CD4-positive, alpha-beta T cell treated with Interleukin-12 subunit alpha and Interleukin-12 subunit beta, for 1 hour (primary cell): ENCODE measurements around the gene GRIK4.
"Not testable (repeated sequence)": the region's sequence is repeated elsewhere in the genome, so short reads cannot be mapped to it uniquely, and the experiment has no call there.

Experiments
- DNase-seq: peaks from one replicate; pipeline ENCODE4 v3.0.0-alpha.2; 2020

The GRIK4 gene

DNA sequence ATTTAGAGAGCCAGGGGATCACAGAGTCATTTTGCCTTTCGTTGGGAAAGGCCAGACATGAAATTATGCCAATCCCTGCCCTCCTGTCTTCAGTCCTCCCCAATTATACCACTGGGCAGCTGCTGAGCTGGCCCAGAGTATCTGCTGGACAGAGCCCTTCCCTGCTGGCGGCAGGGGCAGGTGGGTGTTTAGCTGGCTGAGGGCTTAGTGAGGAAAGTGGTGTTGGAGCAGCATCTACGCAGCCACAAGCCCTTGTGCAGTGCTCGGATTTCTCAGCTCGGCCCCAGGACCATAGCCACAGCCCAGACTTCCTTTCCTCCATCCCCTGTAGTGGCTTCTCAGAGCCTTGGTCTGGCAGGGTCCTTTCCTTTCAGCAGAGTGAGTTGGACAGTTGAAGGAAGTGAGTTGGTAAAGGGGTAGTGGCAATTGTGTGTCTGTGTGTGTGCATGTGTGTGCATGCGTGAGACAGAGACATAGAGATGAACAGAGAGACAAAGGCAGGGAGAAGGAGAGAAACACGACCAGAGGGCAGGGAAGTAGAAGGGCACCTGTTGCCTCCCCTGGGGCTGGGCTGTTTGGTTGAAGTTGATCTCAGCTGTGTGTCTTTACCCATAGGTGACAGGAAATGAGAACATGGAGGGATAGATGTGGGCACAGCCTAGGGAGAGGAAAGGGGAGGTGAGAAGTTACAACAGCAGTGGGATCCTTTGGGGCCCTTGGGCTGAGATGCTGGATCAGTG lies 66.2 kb downstream of the GRIK4 start:
- DNase-seq: no peak

DNA sequence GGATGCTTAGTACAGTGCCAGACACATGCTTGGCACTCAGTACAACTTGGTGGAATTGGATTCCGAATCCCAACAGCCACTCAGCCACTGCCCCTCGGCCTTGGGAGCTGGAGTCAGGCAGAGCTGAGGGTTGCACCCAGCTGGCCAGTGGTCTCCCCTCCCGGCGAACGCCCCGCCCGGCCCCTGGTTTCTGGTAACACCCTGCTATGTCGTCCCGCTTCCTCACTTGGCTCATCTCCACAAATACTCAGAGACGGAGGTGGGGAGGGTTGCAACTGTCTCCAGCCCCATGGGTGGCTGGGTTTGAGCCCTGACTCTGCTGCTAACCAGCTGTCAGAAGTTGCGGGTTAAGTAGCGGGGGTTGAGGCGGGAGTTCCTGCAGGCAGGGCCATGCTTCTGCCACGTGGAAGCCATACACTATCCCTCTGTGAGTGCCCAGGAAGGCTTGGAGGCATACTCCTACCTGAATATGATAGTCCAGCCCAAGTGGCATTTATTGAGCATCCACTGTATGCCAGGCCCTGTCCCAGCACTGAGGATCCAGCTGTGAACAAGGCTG lies 67.1 kb downstream of the GRIK4 start:
- no peak for DNase-seq

DNA sequence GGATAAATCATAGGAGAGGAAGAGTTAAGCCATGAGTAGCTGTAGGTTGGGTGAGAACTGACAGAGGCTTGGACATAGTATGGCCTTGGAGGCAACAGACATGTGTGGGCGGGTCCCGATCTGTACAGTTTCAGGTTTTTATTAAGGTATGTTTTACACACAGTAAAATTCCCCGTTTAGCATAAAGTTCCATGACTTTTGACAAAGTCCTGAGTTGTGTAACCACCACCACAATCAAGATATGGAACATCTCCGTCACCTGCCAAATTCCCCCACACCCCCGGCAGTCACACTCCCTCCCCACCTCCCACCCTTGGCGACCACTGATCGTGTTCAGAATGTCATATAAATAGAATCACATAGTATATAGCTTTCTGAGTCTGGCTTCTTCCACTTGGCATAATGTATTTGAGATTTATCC lies 68.1 kb downstream of the GRIK4 start:
- DNase-seq: no peak

DNA sequence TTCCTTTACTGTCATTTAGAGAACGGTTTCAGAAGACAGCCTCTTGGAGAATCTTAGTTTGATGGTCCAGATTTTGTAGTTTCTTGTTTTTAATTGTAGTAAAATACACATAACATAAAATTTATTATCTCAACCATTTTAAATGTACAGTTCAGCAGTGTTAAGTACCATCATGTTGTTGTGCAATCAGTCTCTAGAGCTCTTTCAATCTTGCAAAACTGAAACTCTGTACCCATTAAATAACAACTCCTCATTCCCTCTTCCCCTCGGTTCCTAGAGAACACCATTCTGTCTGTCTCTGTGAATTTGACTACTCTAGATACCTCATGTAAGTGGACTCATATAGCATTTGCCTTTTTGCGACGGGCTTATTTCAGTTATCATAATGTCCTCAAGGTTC lies 69.8 kb downstream of the GRIK4 start:
- no peak for DNase-seq

DNA sequence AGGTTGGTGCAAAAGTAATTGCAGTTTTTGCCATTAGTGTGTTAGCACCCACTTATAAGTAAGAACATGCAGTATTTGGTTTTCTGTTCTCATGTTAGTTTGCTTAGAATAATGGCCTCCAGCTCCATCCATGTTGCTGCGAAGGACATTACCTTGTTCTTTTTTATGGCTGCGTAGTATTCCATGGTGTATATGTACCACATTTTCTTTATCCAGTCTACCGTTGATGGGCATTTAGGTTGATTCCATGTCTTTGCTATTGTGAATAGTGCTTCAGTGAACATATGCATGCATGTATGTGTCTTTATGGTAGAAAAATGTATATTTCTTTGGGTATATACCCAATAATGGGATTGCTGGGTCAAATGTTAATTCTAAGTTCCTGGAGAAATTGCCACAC lies 71.0 kb downstream of the GRIK4 start:
- DNase-seq: not testable (repeated sequence)

DNA sequence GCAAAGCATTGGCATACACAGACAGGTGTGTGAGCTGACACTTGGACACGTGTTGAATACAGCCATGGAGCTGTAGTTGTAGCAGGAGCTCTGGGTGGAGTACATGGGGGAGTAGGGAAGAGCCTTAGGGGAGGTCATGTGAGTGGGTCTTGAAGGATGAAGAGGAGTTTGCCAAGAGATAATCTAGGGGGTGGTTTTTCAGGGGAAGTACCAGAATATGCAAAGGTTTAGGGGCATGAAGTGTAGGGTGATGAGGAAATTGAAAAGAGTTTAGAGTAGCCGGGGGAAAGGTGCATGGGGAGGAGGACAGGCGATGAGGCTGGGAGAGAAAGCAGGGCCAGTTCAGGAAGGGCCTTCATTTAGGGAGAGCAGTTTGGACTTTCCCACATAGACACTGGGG lies 74.5 kb downstream of the GRIK4 start:
- DNase-seq: no peak

DNA sequence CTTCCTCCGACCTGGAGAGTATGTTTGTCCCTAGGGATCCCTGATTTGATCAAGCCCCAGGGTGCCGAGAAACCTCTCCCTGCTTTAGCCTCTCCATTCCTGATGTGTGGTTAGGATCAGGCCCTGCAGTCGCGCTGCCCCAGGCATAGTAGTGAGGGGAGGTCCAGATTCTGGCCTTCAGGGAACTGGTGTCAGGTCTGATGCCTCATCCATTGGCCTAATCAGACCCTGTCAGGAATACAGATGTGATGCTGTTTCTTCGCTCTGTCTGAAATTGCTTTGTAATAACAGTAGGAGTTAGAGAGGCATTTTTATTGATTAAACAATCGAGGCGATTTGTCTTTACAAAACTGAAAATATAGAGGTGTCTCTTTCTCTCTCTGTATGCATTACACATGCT lies 75.2 kb downstream of the GRIK4 start:
- no peak for DNase-seq

DNA sequence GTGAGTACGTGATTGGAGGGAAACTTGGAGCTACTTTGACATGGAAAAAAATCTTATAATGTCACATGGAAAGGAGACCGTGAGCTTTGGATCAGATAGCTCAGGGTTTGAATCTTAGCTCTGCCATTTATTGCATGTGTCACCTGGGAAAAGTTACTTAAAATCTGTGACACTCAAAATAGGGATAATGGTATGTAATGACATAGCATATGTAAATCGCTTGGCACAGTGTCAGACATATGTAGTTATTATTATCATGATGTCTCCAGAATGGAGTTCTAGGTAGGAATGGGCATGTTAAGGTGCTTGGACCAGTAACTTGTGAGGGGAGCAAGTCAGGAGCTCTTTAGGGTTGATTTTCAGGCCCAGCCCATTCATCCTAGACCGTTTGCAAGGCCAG lies 75.8 kb downstream of the GRIK4 start:
- DNase-seq: no peak

DNA sequence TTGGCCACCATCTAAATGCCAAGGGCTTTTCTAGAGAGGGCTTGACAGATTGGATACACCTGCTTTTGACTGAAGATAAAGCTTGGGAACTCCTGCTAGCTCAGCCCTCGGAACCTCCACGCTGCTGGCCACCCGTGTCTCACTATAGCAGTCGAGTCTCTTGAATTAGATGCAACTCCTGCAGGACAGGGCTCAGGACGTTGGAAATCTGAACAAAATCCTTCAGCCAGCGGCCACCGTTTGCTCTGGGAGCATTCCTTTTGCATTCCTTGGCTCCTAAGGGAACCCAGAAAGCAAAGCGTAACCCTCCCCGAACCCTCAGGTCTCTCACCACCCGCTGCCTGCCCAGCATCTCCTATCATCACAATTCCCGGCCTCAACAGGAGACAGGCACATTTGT lies 77.8 kb downstream of the GRIK4 start:
- DNase-seq: no peak

DNA sequence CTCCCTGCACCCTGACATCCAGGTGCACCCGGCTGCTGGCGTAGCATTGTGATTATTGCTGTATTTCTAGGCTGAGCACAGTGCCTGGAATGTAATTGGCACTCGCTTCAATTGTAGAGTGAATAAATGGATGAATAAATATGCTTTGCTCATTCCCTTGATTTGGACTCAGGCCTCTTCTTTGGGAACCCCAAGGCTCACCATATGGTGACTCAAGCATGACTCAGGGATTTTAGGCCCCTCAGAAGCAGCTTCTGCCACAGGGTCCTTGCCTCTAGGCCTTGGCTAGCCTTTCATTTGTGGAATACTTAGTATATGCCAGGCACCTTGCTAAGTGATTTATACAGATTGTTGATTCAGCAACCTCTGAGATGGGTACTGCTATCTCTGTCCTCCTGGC lies 78.9 kb downstream of the GRIK4 start:
- DNase-seq: no peak

DNA sequence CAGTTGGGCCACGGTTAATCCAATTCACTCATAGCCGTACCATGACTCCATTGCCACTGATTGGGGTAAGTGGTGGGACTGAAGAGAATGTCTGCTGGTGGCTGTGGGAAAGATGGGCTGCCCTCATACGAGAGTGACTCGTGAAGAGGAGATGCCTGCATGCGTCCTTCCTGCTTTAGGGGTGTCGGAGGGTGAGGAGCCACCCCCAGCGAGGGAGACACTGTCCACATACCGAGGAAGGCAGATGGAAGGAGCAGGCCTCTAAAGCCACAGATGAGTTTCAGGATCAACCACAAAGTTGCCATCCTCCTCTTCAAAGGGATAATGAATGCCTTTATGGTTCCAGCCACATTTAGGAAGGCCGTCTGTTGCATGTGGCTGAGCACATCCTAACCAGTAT lies 83.2 kb downstream of the GRIK4 start:
- no peak for DNase-seq

DNA sequence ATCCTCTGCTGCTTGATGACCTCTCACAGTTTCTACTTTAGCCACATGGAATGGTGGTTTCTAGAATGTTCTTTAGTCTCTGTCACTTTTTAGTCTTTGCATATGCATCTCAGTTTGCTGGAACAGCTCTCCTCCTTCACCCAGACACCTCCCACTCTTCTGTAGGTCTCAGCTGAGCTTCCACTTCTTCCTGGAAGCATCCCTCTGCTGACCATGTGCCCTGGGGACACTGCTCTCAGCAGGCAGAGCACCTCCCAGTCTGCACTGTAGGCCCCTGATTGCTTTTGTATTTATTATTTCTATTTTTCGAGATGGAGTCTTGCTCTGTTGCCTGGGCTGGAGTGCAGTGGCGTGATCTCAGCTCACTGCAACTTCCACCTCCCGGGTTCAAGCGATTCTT lies 84.0 kb downstream of the GRIK4 start:
- no peak for DNase-seq

DNA sequence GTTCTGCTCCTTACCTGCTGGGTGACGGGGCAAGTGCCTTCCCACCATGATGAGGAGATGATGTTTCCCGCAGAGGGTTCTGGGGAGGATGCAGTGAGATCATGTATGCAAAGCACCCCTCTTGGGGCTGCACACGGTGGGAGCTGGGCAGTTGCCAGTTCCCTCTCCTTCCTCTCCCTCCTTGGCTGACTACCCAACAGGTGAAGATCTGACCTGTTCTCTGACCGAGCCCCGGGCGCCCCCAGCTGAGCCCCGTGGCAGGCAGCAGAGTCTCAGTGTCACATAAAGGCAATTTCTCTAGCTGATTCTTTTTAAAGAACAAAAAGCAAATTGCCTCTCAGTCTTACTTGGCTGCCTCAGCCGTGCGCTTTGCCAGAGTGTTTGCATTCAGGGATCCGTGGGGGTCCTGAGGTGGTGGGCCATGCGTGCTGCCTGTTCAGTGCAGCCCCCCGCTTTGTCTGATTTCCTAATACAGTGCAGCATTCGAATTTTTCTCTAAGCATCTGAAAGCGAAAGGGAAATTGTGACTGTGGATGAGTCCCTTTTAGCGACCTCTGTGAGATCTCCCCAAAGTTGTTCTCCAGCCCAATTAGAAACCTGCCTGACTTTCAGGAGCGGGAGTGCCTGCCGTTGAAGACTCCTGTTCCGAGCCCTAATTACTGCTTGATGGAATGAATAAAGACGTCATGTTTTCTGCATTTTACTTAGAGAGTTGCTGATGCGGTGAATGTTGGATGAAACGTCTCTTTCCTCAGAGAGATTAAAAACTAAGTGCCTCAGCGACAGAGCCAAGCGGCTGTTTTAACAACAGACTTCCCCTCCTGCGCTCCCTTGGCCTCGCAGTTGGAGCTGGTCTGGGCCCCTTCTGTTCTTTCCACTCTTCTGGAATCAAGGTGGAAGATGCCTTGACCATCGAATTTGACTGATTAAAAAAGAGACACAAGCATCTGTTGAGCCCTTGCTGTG lies 86.0 kb downstream of the GRIK4 start:
- no peak for DNase-seq

DNA sequence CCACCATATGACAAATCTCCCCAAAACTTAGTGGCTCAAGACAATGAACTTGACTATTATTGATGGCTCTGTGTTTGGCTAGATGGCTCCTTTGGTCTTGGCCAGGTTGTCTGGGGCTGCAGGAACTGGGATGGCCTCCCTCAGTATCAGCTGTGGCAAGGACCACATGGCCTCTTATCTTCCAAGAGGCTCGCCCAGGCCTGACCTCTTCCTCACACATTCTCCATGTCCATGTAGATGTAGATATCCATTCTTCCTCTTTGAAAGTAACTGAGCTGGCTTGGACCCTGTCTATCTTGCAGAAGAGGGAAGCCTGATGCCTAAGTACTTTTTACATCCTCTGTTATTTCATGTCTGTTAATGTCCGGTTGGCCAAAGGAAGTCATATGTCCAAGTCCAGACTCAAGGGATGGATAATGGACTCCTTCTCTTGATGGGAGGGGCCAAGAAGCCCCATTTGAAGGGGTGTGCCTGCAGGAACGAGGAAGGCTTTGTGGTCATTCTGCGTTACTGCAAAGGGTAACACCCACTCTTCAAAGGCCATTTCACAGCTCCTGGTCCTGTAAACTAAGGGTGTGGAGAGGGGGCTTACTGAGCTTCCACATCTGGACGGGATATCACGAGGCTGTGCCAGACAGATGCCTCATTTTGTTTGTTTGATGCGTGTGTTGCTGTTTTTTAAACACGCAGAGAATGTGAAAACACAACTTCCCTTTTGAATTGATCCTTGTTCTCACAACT lies 87.1 kb downstream of the GRIK4 start:
- DNase-seq: no peak

DNA sequence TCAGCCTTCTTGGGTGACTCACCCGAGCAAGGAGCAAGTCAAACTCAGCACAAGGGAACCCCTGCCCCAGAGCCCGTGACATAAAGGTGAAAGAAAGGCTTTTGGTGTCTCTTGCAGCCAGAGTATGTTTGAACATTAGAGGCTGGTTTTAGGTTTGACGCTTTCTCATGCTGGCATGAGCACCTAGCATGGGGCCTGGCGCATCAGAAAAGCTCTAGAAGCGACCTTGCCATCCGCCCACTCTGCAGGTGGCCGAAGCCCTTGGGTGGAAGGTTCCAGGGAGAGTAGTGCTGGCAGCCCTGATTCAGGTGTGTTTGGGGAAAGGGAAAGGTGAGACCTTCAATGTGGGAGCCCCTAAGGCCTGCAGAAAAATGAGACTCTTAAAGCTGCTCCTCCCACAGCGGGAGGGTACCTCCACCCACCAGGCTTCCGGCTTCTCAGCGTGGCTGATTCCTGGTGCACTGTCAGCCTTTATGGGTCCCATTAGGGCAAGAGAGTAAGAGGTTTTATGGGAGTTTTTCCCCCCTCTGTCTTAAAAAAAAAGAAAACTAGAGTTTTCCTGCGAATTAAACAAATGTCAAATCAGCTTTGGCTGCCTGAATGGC lies 88.4 kb downstream of the GRIK4 start:
- no peak for DNase-seq

DNA sequence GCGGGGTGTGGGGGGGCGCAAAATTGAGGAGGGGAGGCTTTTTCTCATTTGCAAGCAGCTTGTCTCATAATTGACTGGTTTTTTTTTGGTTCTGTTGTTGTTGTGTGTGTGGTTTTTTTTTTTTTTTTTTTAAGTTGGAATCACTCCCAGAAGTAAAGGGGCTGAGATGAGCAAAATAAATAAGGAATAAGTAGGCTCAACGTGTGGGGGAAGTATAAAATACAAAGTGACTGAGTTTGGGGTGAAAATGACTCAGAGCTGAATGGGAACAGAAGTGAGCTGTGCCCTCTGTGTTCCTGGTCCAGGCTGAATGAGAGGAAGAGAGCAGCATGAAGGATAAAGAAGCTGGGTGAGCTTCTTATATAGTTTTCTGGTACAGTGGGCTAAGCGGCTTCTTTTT lies 90.0 kb downstream of the GRIK4 start:
- DNase-seq: no peak

DNA sequence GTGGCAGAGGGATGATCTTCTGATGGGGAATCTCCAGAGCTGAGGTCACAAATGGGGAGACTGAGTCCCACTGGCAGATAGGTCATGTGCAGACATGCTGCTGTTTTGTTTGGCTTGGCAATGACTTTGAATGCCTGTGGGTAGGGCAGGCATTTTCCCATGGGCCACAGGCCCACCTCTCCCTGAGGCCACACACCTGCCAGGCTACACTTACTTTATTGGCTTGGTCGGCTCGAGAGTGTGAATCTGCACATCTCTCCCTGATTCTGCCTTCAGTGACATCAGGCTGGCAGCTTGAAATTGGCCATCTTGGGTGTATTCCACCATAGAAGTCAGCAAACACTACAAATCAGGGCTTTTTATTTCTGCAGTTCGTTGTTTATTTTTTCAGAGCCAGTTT lies 91.5 kb downstream of the GRIK4 start:
- DNase-seq: no peak

DNA sequence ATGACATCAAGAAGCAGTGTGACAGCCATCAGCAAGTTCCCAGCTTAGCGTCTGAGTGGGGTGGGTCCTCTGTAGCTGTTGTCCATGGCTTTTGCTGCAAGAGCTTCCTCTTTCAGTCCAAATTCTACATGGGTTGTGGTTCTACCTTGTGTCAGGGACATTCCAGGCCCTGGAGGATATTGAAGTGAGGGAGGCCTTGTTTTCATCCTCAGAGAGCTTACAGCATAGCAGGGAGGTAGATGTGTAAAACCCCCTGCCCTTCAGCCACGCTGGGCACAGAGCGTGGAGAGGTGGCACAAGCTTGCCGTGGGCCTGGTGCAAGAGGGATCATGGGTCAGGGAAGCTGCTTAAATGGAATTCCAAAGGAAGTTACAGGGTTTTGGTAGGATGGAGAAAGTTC lies 93.9 kb downstream of the GRIK4 start:
- no peak for DNase-seq

DNA sequence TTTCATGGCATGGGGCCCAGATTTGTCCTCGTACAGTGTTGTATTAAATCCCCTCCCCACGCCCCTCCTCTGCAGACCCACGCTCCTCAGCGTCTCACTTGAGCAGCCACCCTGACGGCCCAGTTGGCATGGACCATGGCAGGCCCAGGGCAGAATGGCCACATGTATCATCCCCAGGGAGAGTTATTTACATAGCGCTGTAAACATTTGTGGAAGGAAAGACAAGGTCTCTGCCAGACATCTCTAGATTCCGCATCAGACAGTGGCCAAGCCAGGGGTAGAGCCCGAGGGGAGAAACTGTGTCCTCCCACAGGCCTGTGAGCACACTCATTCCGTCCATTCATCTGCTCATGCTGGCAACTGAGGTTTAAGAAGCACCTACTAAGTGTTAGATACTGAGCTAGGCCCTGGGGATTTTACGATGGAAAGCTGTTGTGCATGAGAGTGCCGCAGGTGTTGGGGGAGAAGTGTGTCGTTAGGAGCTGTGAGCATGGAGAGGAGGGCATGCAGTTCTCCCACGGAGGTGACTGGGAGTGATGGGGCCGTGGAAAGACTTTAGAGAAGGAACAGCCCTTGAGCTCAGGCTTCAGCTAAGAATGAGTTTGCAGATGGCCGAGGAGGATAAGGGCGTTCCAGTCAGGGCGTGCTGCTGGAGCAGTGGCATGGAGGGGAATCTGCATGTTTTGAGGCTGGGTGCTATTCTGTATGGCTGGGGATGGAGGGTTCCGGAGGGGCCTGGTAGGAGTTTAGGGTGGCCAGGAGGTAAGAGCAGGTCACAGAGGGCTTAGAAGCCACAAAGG lies 94.9 kb downstream of the GRIK4 start:
- DNase-seq: no peak

DNA sequence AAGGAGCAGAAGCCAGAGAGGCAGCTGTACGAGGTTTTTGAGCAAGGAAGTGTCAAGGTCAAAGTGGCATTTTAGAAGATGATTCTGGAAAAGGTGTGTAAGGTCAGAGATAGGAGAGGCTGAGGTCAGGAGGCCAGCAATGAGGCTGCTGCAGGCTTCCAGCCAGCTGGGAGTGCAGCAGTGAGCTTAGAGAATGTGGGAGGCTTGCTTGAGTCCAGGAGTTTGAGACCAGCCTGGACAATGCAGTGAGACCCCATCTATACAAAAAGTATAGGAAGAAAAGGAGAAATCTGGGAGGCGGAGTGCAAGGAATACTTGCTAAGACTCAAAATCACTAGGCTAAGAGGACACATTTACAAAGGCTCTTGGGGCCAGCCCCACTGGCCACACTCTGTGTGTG lies 96.5 kb downstream of the GRIK4 start:
- no peak for DNase-seq

DNA sequence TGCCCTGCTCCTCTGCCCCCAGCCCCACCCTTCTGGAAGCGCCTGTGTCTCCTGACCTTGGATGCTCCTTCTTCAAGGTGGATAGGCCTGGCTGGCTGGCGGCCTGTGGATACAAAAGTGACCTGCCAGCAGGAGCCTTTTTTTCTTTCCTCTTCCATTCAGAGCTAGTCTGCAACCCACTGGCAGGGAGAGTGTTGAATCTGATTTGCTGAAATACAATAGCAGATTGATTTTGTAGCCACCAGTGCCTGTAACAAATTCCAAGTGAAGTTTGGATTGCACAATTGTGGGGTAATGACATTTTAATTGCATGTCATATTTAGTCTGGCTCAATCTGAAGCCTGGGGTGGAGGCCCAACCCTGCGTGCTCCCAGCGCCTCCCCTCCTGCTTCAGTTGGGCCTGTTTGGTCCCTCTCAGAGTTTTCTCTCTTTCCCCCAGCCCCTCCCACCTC lies 97.2 kb downstream of the GRIK4 start:
- DNase-seq: no peak

DNA sequence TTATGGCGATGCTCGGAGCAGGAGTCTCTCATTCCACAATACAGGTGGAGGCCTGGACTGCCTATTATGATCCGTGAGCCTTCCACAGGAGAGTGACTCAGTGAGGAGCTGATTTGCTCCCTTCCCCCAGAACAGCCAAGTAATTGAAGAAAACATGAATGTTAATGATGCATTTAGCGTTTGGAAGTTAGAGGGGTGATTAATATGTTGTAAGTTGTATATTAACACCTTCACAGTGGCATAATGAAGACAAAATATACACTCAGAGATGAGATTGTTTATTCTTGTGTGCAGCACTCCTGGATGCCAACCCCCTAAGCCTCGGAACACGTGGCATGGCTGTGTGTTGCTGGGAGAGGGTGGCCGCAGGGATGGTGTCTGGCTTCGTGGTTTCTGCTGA lies 98.6 kb downstream of the GRIK4 start:
- no peak for DNase-seq
